Activated CD4-positive, alpha-beta T cell treated with anti-CD3 and anti-CD28 coated beads, Interleukin-2, amount 10 ng/mL, durations not matched to agents 7 days and 5 days (primary cell): ENCODE data around the gene ZNF783. TPM values are rescaled to one million over a fixed set of nuclear protein-coding genes. Genes with fewer than 3 reads are reported as not detected.
"Not testable (repeated sequence)": the region's sequence is repeated elsewhere in the genome, so short reads cannot be mapped to it uniquely, and the experiment has no call there.

ENCODE experiments used
- CTCF ChIA-PET: fragments of 350-600 bp; sonication (Branson Sonifier 250); formaldehyde crosslinking; loops from one replicate; lab custom pipeline; 2021; ENCODE audit warnings: antibody characterized with exemption; lab: Charles Lee
- POLR2A ChIA-PET: fragments of 350-600 bp; sonication (Branson Sonifier 250); formaldehyde crosslinking; loops from one replicate; lab custom pipeline; 2021; ENCODE audit warnings: antibody characterized with exemption; lab: Charles Lee
- DNase-seq: peaks from one replicate; pipeline ENCODE4 v3.0.0-alpha.2; 2020
- H3K27ac Mint-ChIP-seq: one replicate; pipeline ENCODE4 v1.8.0; 2021; ENCODE audit warnings: mild to moderate bottlenecking, moderate library complexity, mixed read lengths
- H3K27me3 Mint-ChIP-seq: one replicate; pipeline ENCODE4 v1.8.0; 2021; ENCODE audit warnings: mixed read lengths
- H3K36me3 Mint-ChIP-seq: one replicate; pipeline ENCODE4 v1.8.0; 2021; ENCODE audit warnings: low read depth, mixed read lengths
- H3K4me1 Mint-ChIP-seq: one replicate; pipeline ENCODE4 v1.8.0; 2021; ENCODE audit warnings: mixed read lengths
- H3K4me3 Mint-ChIP-seq: one replicate; pipeline ENCODE4 v1.8.0; 2021; ENCODE audit warnings: mild to moderate bottlenecking, moderate library complexity, mixed read lengths
- H3K9me3 Mint-ChIP-seq: one replicate; pipeline ENCODE4 v1.8.0; 2021; ENCODE audit warnings: mixed read lengths
- total RNA-seq, 2 experiments: library from RNA; stranded (reverse); gene quantifications; one replicate each; pipeline ENCODE4 v1.2.3, GENCODE V29; 2021

Gene ZNF783
- total RNA-seq, 2 experiments from 2014 or later, result 19.0 to 21.7 TPM

DNA sequence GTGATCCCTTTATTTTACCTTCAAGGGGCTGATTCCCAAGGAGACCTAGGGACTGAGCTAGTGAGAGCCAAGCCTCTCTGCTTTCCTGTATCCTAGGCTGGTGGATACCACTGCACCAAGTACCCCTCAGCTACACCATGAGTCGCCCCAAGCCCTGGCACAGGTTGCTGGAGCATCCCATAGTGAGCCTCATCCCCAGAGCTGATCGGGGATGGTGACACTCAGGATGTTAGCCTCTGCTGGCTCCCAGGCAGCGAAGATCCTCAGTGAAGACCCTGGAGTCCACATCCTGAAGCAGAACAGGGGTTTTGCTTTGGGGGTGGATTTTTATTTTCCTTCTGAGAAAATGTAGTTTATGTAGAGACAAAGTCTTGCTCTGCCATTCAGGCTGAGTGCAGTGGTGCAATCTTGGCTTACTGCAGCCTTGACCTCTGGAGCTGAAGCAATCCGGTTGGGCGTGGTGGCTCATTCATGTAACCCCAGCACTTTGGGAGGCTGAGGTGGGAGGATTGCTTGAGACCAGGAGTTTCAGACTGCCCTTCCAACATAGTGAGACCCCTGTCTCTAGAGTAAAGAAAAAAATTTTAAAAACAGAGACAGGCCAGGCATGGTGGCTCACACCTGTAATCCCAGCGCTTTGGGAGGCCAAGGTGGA is 35.0 kb upstream of the ZNF783 start:
- H3K9me3 Mint-ChIP-seq, result no peaks in the 10 kb centered on the region
- CTCF ChIA-PET, result interaction anchor here (1.2 kb wide), 1 partner anchor 14 kb away, joined by 3 read pairs; no protein-coding TSS in a partner anchor
- peaks cover 15% of the 10 kb centered on the region for H3K36me3 Mint-ChIP-seq
- no peak for DNase-seq
- POLR2A ChIA-PET, result no interaction called here
- no peak overlapping the region for H3K27ac Mint-ChIP-seq
- H3K4me3 Mint-ChIP-seq, result no peak overlapping the region
- H3K27me3 Mint-ChIP-seq, result no peaks in the 10 kb centered on the region
- H3K4me1 Mint-ChIP-seq, result no peaks in the 10 kb centered on the region

DNA sequence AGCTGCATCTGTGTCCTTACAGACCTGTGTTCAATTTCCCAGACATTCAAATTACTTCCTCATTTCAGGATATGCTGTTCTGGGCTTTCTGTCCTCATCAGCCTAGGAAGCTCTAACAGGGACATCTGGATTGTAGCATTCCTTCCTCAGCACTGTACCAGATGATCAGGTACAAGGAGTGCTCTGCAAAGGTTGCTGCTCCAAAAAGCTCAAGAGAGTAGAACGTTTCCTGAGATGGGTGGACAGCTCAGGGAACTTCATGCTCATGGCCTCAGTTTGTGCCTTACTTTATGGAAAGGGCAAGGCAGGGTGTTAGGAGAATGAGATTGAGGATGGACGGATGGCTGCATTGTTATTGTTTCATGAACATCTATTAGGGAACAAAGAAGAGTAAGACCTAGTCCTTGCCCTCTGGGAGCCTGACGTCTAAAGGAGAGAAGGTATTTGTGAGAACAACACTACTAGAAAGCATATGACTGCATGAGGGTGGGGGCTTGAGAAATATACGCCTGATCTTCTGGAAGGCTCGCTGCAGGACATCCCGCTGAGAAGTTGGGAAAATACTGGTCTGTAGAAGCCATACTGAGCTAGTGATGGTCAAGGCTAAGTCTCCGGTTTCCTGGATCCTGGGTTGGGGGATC is 33.0 kb upstream of the ZNF783 start:
- no peaks in the 10 kb centered on the region for H3K9me3 Mint-ChIP-seq
- peaks cover 13% of the 10 kb centered on the region for H3K36me3 Mint-ChIP-seq
- no peaks in the 10 kb centered on the region for H3K4me1 Mint-ChIP-seq
- no peak overlapping the region for H3K27ac Mint-ChIP-seq
- DNase-seq, result no peak
- ChIA-PET CTCF (interaction anchor here (0.5 to 1.3 kb wide), 3 partner anchors 12 to 31 kb away, joined by 3 to 4 read pairs (median 4); no protein-coding TSS in a partner anchor), POLR2A (no interaction called here)
- no peaks in the 10 kb centered on the region for H3K27me3 Mint-ChIP-seq
- no peak overlapping the region for H3K4me3 Mint-ChIP-seq

DNA sequence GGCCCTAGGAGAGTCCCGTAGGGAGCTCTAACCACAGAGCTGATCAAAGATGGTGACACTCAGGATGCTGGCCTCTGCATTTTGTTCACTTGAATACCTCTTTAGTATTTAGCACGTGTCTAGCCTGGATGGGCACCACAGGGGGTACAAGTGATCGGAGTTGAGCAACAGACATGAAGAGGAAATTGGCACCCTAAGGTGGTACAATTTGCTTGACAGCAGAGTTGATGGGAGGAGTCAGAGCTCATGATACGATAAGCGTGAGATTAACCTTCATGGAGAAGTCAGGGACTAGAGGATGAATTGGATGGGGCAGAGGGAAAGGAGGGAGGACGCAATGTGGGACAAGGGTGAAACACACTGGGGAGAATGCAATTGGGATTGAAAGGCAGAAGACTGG is 32.5 kb upstream of the ZNF783 start:
- Mint-ChIP-seq H3K27me3 (no peaks in the 10 kb centered on the region), H3K4me1 (no peaks in the 10 kb centered on the region), H3K4me3 (no peak overlapping the region), H3K36me3 (peaks cover 12% of the 10 kb centered on the region), H3K9me3 (no peaks in the 10 kb centered on the region), H3K27ac (no peak overlapping the region)
- POLR2A ChIA-PET, result no interaction called here
- no peak for DNase-seq
- CTCF ChIA-PET, result interaction anchor here (0.9 to 1.5 kb wide), 3 partner anchors 9 to 20 kb away, joined by 3 to 4 read pairs (median 4); no protein-coding TSS in a partner anchor

DNA sequence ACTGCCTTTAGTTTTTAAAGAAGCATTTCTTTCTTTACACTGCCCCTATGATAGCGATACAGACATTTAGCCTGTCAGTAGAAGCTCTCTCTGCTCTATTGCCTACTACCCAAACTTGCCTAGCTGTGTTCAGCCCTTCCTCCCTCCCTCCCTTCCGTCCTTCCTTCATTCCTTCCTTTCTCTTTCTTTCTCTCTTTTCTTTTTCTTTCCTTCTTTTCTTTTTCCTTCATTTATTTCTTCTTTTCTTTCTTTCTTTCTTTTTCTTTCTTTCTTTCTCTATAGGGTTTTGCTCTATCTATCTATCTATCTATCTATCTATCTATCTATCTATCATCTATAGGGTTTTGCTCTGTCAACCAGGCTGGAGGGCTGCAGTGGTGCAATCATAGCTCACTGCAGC is 29.6 kb upstream of the ZNF783 start:
- CTCF ChIA-PET, result interaction anchor here (1.3 to 1.9 kb wide), 3 partner anchors 29 to 86 kb away, joined by 4 to 7 read pairs (median 4); partner anchors contain the start of gene ZNF282
- no peak overlapping the region for H3K4me3 Mint-ChIP-seq
- H3K36me3 Mint-ChIP-seq, result no peaks in the 10 kb centered on the region
- H3K27me3 Mint-ChIP-seq, result no peaks in the 10 kb centered on the region
- POLR2A ChIA-PET, result no interaction called here
- H3K9me3 Mint-ChIP-seq, result no peaks in the 10 kb centered on the region
- no peak for DNase-seq
- H3K27ac Mint-ChIP-seq, result no peak overlapping the region
- H3K4me1 Mint-ChIP-seq, result no peaks in the 10 kb centered on the region

DNA sequence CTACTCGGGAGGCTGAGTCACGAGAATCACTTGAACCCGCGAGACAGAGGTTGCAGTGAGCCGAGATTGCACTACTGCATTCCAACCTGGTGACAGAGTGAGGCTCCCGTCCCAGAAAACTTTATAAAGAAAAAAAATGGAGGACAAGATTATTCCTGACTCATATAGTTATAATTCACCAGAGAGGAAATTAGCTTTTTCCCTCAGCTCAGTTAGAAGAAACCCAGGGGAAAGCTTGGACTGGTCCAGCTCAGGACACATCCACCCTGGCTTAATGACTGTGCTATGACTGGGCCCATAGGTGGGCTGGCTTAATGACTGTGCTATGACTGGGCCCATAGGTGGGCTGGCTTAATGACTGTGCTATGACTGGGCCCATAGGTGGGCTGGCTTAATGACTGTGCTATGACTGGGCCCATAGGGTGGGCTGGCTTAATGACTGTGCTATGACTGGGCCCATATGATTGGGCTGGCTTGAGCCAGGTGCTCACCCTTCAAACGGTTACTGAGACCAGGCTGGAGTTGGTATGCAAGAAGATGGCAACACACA is 28.3 kb upstream of the ZNF783 start:
- H3K27me3 Mint-ChIP-seq, POLR2A ChIA-PET, DNase-seq, H3K4me1 Mint-ChIP-seq, H3K4me3 Mint-ChIP-seq, H3K27ac Mint-ChIP-seq, H3K36me3 Mint-ChIP-seq, H3K9me3 Mint-ChIP-seq: not testable (repeated sequence)
- CTCF ChIA-PET, result interaction anchor here (0.7 to 1.9 kb wide), 4 partner anchors 25 to 87 kb away, joined by 3 to 4 read pairs (median 4); no protein-coding TSS in a partner anchor

DNA sequence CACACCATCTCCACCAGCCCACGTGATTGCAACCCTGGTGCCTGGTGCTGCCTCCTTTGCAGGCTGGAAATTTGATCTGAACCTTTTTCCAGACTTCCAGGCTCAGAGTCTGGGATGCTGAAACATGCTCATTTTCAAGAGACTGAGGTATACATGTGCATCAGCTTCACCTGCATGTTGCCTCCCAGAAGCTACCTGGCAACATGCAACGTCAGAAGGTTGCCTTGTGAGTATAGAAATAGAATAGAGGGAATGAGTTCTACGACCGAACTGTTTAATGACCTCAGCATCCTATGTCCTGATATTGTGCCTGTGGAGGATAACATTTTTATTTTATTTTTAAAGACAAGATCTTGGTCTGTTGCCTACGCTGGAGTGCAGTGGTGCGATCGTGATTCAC is 24.5 kb upstream of the ZNF783 start:
- H3K4me1 Mint-ChIP-seq, result peaks cover 25% of the 10 kb centered on the region
- POLR2A ChIA-PET, result no interaction called here
- peaks cover under 1% of the 10 kb centered on the region for H3K9me3 Mint-ChIP-seq
- H3K27me3 Mint-ChIP-seq, result no peaks in the 10 kb centered on the region
- no peak overlapping the region for H3K4me3 Mint-ChIP-seq
- CTCF ChIA-PET, result interaction anchor here (1.0 to 1.3 kb wide), 3 partner anchors 8 to 24 kb away, joined by 3 to 5 read pairs (median 3); partner anchors contain the start of gene ZNF783
- peaks cover 6% of the 10 kb centered on the region for H3K36me3 Mint-ChIP-seq
- no peak for DNase-seq
- no peak overlapping the region for H3K27ac Mint-ChIP-seq

GRCh38 chr7:149238051-149238450 is 23.9 kb upstream of the ZNF783 start:
- Mint-ChIP-seq H3K27me3 (no peaks in the 10 kb centered on the region), H3K4me3 (peak overlapping the region; percentile 2), H3K4me1 (peaks cover 30% of the 10 kb centered on the region), H3K27ac (no peak overlapping the region), H3K9me3 (peaks cover 6% of the 10 kb centered on the region), H3K36me3 (peaks cover 12% of the 10 kb centered on the region)
- POLR2A ChIA-PET, result no interaction called here
- CTCF ChIA-PET, result interaction anchor here (1.2 kb wide), 2 partner anchors 8 to 12 kb away, joined by 3 to 4 read pairs; no protein-coding TSS in a partner anchor
- no peak for DNase-seq

- CTCF ChIA-PET, result interaction anchor here (1.2 to 1.3 kb wide), 3 partner anchors 9 to 78 kb away, joined by 3 to 5 read pairs (median 4); no protein-coding TSS in a partner anchor
- DNase-seq, result peak; percentile 90
- H3K4me1 Mint-ChIP-seq, result peaks cover 31% of the 10 kb centered on the region
- H3K27me3 Mint-ChIP-seq, result no peaks in the 10 kb centered on the region
- H3K4me3 Mint-ChIP-seq, result peak within 1 kb of the TSS; percentile 78
- POLR2A ChIA-PET, result interaction anchor here (0.6 kb wide), 1 partner anchor 51 kb away, joined by 9 read pairs; no protein-coding TSS in a partner anchor
- peaks cover 6% of the 10 kb centered on the region for H3K9me3 Mint-ChIP-seq
- peak within 1 kb of the TSS; percentile 86 for H3K27ac Mint-ChIP-seq
- peaks cover 14% of the 10 kb centered on the region for H3K36me3 Mint-ChIP-seq
Observed at GRCh38 chr7:149239345-149240143, 22.5 kb upstream of the ZNF783 start, which contains the start of gene ZNF212. Gene ZNF212, plus strand, starts transcription at chr7:149239651. Its CDS starts 128 bp downstream, at chr7:149239779.

- H3K36me3 Mint-ChIP-seq, result peaks cover 17% of the 10 kb centered on the region
- ChIA-PET POLR2A (no interaction called here), CTCF (interaction anchor here (1.0 to 1.3 kb wide), 4 partner anchors 20 to 88 kb away, joined by 3 to 5 read pairs (median 4); no protein-coding TSS in a partner anchor)
- H3K27ac Mint-ChIP-seq, result peak overlapping the region; percentile 86
- peaks cover 41% of the 10 kb centered on the region for H3K4me1 Mint-ChIP-seq
- no peaks in the 10 kb centered on the region for H3K27me3 Mint-ChIP-seq
- no peak for DNase-seq
- H3K9me3 Mint-ChIP-seq, result peaks cover 6% of the 10 kb centered on the region
- H3K4me3 Mint-ChIP-seq, result peak overlapping the region; percentile 78
Observed at GRCh38 chr7:149240637-149241036, 21.4 kb upstream of the ZNF783 start.

DNA sequence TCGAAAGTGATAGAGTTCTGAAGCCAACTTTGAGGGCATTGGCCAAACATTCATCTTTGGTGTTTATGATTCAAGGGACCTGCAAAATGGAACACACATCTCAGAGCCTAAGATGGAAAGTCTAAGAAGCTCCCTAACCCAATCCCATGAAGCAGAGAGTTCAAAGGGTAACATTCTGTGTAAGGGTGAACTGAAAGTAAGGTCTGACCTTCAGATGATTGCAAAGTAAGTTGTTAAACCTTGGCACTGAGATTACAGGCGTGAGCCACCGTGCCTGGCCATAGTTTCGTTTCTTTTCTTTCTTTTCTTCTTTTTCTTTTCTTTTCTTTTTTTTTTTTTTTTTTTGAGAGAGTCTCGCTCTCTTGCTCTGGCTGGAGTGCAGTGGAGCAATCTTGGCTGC is 20.3 kb upstream of the ZNF783 start:
- peak overlapping the region; percentile 43 for H3K4me3 Mint-ChIP-seq
- POLR2A ChIA-PET, result no interaction called here
- peaks cover 46% of the 10 kb centered on the region for H3K4me1 Mint-ChIP-seq
- H3K9me3 Mint-ChIP-seq, result peaks cover 6% of the 10 kb centered on the region
- peak overlapping the region; percentile 2 for H3K27ac Mint-ChIP-seq
- peaks cover 17% of the 10 kb centered on the region for H3K36me3 Mint-ChIP-seq
- CTCF ChIA-PET, result interaction anchor here (0.6 to 1.2 kb wide), 7 partner anchors 10 to 668 kb away, joined by 3 to 5 read pairs (median 3); no protein-coding TSS in a partner anchor
- H3K27me3 Mint-ChIP-seq, result no peaks in the 10 kb centered on the region
- DNase-seq, result no peak

DNA sequence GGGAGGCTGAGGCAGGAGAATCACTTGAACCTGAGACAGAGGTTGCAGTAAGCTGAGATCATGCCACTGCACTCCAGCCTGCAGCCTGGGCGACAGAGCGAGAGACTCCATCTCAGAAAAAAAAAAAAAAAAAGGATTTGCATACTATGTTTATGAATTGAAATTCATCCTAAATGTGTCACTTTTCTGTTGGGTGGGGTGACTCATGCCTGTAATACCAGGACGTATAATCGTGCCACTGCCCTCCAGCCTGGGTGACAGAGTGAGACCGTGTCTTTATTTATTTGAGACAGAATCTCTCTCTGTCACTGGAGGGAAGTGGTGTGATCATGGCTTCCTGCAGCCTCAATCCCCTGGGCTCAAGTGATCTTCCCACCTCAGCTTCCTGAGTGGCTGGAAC is 16.8 kb upstream of the ZNF783 start:
- peaks cover 50% of the 10 kb centered on the region for H3K4me1 Mint-ChIP-seq

More for the DNA sequence above, 16.8 kb upstream of the ZNF783 start:
- Mint-ChIP-seq H3K36me3 (peaks cover 20% of the 10 kb centered on the region), H3K4me3 (no peak overlapping the region), H3K9me3 (peaks cover 6% of the 10 kb centered on the region), H3K27ac (peak overlapping the region; percentile 55), H3K27me3 (no peaks in the 10 kb centered on the region)
- no peak for DNase-seq
- ChIA-PET CTCF (interaction anchor here (0.6 to 2.3 kb wide), 6 partner anchors 8 to 360 kb away, joined by 3 to 9 read pairs (median 4); partner anchors contain the start of gene ZNF783), POLR2A (interaction anchor here (0.7 kb wide), 1 partner anchor 282 kb away, joined by 3 read pairs; no protein-coding TSS in a partner anchor)
